ENCODE results near the gene RSKR.

DNA sequence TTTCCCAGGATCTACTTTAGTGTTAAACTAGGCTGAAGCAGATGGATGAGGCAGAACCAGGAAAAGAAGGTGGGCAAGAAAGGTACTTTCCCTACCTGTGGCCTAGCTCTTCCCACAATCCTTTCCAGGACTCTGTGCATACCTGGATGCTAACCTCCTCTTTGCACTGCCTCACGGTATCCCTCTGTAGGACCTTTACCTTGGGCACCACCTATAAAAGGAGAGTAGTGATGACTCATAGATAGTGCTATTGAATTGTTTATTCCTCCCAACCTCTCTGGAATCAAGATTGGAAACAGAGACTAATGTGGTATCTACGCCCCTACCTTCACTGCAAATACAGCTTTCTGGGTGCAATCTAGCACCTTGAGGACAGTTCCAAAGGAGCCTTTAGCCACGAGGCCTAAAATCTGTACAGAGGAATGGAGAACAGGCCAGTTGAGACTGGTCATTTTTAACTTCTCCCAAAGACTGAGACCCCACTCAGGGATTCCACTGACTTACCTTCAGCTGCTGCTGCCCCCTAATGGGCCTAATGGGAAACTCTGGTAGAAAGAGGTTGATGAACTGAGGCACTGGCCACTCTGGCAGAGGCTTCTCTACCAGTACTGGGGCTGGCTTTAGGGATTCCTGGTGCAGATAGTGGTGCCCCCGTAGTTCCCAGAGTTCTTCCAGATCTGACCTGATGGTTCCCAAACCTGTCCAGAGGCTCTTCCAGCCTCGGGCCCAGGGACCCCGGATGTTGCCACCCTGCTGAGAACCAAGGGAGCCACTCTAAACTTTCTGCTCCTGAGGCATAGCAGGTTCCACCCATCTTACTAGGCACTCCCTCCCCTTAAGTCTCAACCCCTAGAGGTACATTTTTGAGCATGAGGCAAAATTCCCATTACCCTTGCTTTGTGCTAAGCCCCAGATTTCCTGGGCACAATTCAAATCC is 781 bp downstream of the RSKR start:
- peak; percentile 65 for TF ChIP-seq CTCF (IDR thresholded peaks at IDR 0.05; ENCODE audit: low read length)
- no peak for TF ChIP-seq EZH2phosphoT487 (IDR thresholded peaks at IDR 0.05; ENCODE audit: low read length)
